Measurements from ENCODE around the gene TAS2R38.

Gene TAS2R38

GRCh38 chr7:141999058-141999623, 25.6 kb upstream of the TAS2R38 start:
- Histone ChIP-seq H3K9ac (no peak overlapping the region), H3K4me3 (ENCODE audit: low read depth, low read length) (no peak overlapping the region), H3K36me3 (ENCODE audit: control insufficient read depth, insufficient read depth, low read length) (no peaks in the 10 kb centered on the region), H3K9me3 (ENCODE audit: control insufficient read depth, low read length) (no peaks in the 10 kb centered on the region), H3K27ac (no peak overlapping the region), H3K4me1 (no peaks in the 10 kb centered on the region), H3K79me2 (no peaks in the 10 kb centered on the region), H3K4me2 (ENCODE audit: low read length) (no peak overlapping the region), H3K27me3 (ENCODE audit: control insufficient read depth, insufficient read depth, low read length) (no peaks in the 10 kb centered on the region), H2AFZ (no peak overlapping the region)
- no peak for TF ChIP-seq CTCF (IDR thresholded peaks at IDR 0.05)

- H3K36me3 ChIP-seq (ENCODE audit: control insufficient read depth, insufficient read depth, low read length), result no peaks in the 10 kb centered on the region
- TF ChIP-seq CTCF (IDR thresholded peaks at IDR 0.05), result no peak
- H3K4me1 ChIP-seq, result no peaks in the 10 kb centered on the region
- no peaks in the 10 kb centered on the region for H3K9me3 ChIP-seq (ENCODE audit: control insufficient read depth, low read length)
- no peak overlapping the region for H3K4me2 ChIP-seq (ENCODE audit: low read length)
- no peaks in the 10 kb centered on the region for H3K79me2 ChIP-seq
- no peaks in the 10 kb centered on the region for H3K27me3 ChIP-seq (ENCODE audit: control insufficient read depth, insufficient read depth, low read length)
- no peak overlapping the region for H3K27ac ChIP-seq
- H3K4me3 ChIP-seq (ENCODE audit: low read depth, low read length), result no peak overlapping the region
- H3K9ac ChIP-seq, result no peak overlapping the region
- no peak overlapping the region for H2AFZ ChIP-seq
Observed at GRCh38 chr7:141993354-141993753, 19.8 kb upstream of the TAS2R38 start.

- Histone ChIP-seq H3K79me2 (no peaks in the 10 kb centered on the region), H3K9me3 (ENCODE audit: control insufficient read depth, low read length) (no peaks in the 10 kb centered on the region), H3K27ac (no peak overlapping the region), H3K27me3 (ENCODE audit: control insufficient read depth, insufficient read depth, low read length) (no peaks in the 10 kb centered on the region), H3K9ac (no peak overlapping the region), H3K36me3 (ENCODE audit: control insufficient read depth, insufficient read depth, low read length) (no peaks in the 10 kb centered on the region), H3K4me3 (ENCODE audit: low read depth, low read length) (no peak overlapping the region), H2AFZ (no peak overlapping the region), H3K4me1 (no peaks in the 10 kb centered on the region), H3K4me2 (ENCODE audit: low read length) (no peak overlapping the region)
- no peak for TF ChIP-seq CTCF (IDR thresholded peaks at IDR 0.05)
Observed at GRCh38 chr7:141992688-141993087, 19.1 kb upstream of the TAS2R38 start.

GRCh38 chr7:141992156-141992555, 18.6 kb upstream of the TAS2R38 start:
- no peak overlapping the region for H3K4me3 ChIP-seq (ENCODE audit: low read depth, low read length)
- H3K4me1 ChIP-seq, result no peaks in the 10 kb centered on the region
- H3K79me2 ChIP-seq, result no peaks in the 10 kb centered on the region
- H3K27ac ChIP-seq, result no peak overlapping the region
- TF ChIP-seq CTCF (IDR thresholded peaks at IDR 0.05), result no peak
- no peak overlapping the region for H2AFZ ChIP-seq
- no peaks in the 10 kb centered on the region for H3K27me3 ChIP-seq (ENCODE audit: control insufficient read depth, insufficient read depth, low read length)
- no peak overlapping the region for H3K4me2 ChIP-seq (ENCODE audit: low read length)
- H3K36me3 ChIP-seq (ENCODE audit: control insufficient read depth, insufficient read depth, low read length), result no peaks in the 10 kb centered on the region
- H3K9ac ChIP-seq, result no peak overlapping the region
- no peaks in the 10 kb centered on the region for H3K9me3 ChIP-seq (ENCODE audit: control insufficient read depth, low read length)

GRCh38 chr7:141991140-141991539, 17.6 kb upstream of the TAS2R38 start:
- H2AFZ ChIP-seq, result no peak overlapping the region
- no peaks in the 10 kb centered on the region for H3K9me3 ChIP-seq (ENCODE audit: control insufficient read depth, low read length)
- no peaks in the 10 kb centered on the region for H3K36me3 ChIP-seq (ENCODE audit: control insufficient read depth, insufficient read depth, low read length)
- no peak overlapping the region for H3K27ac ChIP-seq
- no peak overlapping the region for H3K4me3 ChIP-seq (ENCODE audit: low read depth, low read length)
- H3K9ac ChIP-seq, result no peak overlapping the region
- H3K4me2 ChIP-seq (ENCODE audit: low read length), result no peak overlapping the region
- no peaks in the 10 kb centered on the region for H3K4me1 ChIP-seq
- TF ChIP-seq CTCF (IDR thresholded peaks at IDR 0.05), result no peak
- no peaks in the 10 kb centered on the region for H3K27me3 ChIP-seq (ENCODE audit: control insufficient read depth, insufficient read depth, low read length)
- no peaks in the 10 kb centered on the region for H3K79me2 ChIP-seq
